HCT116 (cell line): ENCODE results near the gene MCTP2.

ENCODE experiments used
- CBX3 ChIP-seq: IDR thresholded peaks from 2 replicates; pipeline ENCODE4 v1.6.1; 2012; ENCODE audit warnings: low read depth
- CTCF ChIP-seq, 3 experiments: fragments of 200-600 bp in 1 of 3; sonication (generic) in 1 of 3; IDR thresholded peaks in 2 of 3; conservative IDR thresholded peaks in 1 of 3; 2 replicates each; pipeline ENCODE4 v1.5.1; 2012 to 2017; ENCODE audit warnings: low read depth in 2 of 3, low read length in 2 of 3, antibody characterized with exemption in 1 of 3, borderline replicate concordance in 1 of 3, control low read depth in 1 of 3, mild to moderate bottlenecking in 1 of 3, mixed read lengths in 1 of 3, mixed run types in 1 of 3, moderate library complexity in 1 of 3; ENCODE audit not compliant: insufficient read depth in 1 of 3
- POLR2A ChIP-seq: IDR thresholded peaks from 2 replicates; pipeline ENCODE4 v1.7.0; 2011; ENCODE audit warnings: borderline replicate concordance; ENCODE audit not compliant: insufficient read depth, insufficient read length; ENCODE audit errors: extremely low read depth

GRCh38 chr15:94199725-94200124, 31.6 kb upstream of the MCTP2 start:
- TF ChIP-seq CBX3, result no peak
- no peak for TF ChIP-seq CTCF (IDR thresholded peaks at IDR 0.05 in 2 of 3, conservative IDR thresholded peaks at IDR 0.05 in 1 of 3; ENCODE audit: borderline replicate concordance in 1 of 3, insufficient read depth in 1 of 3, low read depth in 2 of 3, low read length in 2 of 3)
- TF ChIP-seq POLR2A, result no peak
